ENCODE results near the gene SCN10A.

Gene SCN10A

DNA sequence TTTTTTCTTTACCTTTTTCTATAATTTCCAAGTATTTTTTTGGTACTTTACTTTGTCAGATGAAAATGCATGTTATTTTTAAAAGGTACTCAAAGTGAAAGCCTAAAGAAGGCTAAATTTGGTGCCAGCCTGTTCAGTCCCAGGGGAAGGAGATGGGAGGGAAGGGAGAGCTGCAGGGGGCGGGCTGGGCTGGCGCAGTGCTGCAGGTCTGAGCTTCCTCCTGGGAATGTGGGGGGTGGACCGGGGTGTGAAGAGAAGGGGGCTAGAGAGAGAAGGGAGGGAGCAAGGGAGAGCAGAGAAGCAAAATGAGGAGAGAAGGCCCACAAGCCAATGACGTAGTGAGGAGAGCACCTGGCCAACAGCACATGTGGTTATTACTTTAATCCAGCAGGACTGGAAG, 95.6 kb downstream of the SCN10A start:
- DNase-seq (ENCODE audit: low spot score): no peak

DNA sequence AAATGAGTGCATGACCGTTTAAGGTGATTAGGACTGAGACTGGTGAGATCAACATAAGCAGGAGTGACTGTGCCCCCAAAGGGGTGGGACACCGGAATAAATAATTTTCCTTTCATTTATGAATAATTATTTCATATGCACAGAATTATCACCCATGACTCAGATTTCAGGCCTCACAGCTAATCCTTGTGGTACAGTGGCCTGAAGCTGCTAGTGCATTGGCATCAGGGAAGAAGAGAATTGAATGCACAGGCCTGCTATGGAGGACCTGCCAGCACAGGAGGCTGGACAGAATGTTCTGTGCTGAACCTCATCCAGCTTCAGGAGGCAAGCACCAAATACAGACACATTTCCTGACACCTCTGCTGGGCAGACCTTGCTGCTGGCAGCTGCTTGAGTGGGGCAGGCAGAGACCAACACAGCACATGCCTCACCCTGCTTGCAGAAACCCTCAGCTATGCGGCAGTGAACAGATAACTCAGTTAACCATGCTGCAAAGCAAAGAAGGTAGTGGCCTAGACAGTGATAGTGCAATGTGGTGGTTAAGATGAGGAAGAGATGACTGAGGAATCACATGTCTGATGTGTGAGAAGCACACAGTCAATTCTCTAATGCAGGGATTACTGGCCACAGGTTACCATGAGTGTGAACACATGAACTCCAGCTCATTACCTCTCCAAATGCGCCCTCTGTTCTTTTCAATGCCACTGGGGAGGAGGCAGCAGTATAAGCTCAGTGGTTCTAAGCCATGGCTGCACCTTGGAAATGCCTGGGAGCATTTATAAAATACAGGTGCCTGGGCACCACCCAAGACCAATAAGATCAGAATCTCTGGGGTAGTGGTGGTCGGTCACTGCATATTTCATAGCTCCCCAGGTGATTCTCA, 98.4 kb downstream of the SCN10A start:
- DNase-seq (ENCODE audit: low spot score): no peak

DNA sequence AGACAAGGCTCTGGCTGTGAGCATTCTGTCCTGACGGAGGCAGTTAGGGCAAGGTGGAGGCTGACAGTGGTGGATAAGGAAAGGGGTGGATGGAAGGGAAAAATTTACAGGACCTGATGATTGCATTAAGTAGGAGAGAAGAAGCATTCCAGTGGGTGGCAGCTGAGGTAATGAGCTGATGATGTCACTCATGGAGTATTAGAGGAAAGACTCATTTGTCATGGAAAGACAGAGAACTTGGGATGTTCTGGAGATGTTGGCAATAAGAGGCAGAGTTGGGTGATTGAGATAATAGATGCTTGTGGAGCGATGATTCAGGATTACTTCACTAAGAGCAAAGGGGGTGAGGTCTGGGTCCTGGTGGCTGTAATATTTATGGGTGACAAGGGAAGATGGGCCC, 102.9 kb downstream of the SCN10A start:
- DNase-seq (ENCODE audit: low spot score): no peak

DNA sequence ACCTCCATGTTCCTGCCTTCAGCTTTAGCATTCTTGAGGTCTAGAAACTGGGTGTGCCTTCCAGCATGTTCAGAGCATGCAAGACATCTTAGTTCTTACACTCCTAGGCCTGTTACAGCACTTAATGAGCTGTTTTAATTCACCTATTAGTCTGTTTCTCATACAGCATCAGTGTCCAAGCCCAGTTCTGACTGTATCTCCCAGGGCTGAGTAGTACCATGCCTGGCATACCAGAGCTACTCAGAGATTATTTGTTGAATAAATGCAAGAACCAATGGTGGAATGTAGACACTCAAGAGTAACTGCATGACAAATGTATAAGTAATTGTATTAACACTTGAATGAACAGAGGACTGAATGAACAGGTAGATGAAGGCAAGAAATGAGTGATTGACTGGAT, 104.7 kb downstream of the SCN10A start:
- DNase-seq (ENCODE audit: low spot score): no peak

DNA sequence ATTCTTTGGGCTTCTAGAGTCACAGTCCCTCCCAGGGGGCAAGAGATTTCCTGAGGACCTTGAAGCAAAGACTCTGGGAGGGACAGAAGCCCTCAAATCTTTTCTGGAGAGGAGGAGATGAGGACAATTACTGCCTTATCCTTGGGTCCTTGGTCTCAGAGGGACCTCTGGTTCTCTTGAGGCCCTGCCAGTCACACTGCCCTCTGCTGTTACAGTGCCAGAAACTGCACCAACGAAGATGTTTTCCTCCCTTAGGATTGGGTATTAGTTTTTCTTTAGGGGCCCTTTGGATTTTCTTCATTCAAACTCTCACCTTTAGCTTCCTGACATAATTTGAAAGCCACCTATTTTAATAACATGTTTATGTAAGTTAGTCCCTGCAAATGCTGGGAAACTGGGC, 108.3 kb downstream of the SCN10A start:
- no peak for DNase-seq (ENCODE audit: low spot score)

DNA sequence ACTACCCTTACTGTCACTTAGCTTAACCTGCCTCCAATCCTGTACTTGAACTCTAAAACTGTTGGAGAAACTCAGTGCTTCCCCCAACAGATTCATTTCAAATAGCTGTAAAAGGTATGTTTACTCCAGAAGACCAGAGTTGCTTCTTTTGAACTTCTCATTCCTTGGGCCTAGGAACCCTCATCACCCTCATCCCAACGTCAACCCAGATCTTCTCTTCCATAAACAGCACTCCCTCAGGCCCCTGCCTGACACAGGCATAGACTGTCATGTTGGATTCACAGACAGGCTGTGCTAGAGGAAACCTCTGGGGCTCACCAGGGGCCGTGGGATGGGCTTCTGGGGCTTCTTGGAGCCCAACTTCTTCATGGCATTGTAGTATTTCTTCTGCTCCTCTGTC, 109.1 kb downstream of the SCN10A start:
- DNase-seq (ENCODE audit: low spot score): no peak

DNA sequence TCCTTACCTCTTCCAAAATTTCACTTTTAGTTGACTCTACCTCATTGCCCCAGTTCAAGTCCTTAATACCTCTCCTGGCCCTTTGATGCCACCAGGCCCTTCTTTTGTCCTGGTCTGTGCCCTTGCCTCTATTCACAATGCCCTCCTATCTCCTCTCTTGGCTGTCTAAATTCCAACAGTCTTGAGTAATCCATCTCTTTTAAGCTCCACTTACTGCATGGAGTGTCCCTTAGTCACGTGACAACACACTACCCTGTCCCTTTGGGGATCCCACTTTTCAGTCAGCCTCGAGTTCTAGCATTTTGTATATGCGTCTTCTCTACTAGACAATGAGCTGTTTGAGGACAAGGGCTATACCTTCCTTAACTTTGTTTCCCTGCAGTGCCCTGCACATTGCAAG, 113.8 kb downstream of the SCN10A start:
- DNase-seq (ENCODE audit: low spot score): no peak

DNA sequence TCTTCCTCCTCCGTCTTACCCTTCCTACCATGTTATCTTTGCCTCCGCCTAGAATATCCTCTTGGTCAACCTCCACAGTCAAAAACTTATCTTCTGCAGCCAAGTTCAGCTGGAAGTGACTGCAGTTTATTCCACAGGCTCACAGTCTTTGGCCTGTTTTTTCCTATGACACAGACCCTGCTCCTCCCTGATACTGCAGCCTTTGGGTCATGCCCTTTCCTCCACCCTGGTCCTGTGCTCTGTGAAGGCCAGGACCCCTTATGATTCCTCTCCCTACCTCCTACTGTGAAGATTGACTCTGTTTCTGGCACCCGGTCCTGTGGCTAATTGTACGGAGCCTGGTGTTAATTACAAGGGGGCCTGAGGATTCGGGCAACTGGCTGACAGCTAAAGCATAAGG, 117.3 kb downstream of the SCN10A start:
- no peak for DNase-seq (ENCODE audit: low spot score)

DNA sequence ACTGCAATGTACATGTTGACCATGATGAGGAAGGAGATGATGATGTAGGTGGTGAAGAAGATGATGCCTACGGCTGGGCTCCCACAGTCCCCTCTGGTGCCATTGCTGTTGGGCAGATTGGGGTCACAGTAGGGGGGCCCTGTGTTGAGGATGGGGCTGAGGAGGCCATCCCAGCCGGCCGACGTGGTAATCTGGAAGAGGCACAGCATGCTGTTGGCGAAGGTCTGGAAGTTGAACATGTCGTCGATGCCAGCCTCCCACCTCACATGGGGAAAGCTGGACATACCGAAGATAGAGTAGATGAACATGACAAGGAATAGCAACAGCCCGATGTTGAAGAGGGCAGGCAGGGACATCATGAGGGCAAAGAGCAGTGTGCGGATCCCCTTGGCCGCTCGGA, 118.0 kb downstream of the SCN10A start:
- no peak for DNase-seq (ENCODE audit: low spot score)

DNA sequence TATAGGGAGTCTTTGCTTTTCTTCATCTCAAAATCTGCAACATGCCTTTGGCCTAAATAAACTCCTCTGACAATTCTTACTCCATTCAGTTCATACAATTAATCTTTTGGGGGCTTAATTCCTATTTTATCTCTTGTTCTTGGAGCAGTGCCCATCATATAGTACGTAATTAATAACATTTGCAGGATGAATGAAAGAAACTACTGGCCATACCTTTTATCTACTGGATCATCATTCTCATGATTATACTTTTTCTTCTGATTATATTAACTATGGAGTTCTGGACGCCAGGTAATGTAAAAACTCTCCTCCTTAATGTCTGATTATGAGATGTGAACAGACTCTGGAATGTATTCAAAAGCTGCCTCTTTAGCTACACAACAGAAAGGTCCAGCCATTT, 120.0 kb downstream of the SCN10A start:
- no peak for DNase-seq (ENCODE audit: low spot score)

DNA sequence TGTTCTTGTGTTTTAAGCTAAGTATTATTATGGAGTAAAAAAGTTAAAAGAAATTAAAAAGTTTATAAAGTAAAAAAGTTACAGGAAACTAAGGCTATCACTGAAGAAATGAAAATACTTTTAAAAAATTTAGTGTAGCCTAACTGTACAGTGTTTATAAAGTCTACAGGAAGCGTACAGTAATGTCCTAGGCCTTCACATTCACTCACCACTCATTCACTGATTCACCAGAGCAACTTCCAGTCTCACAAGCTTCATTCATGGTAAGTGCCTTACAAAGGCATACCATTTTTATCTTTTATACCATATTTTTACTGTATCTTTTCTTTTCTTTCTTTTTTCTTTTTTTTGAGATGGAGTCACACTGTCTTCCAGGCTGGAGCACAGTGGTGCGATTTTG, 125.8 kb downstream of the SCN10A start:
- no peak for DNase-seq (ENCODE audit: low spot score)

DNA sequence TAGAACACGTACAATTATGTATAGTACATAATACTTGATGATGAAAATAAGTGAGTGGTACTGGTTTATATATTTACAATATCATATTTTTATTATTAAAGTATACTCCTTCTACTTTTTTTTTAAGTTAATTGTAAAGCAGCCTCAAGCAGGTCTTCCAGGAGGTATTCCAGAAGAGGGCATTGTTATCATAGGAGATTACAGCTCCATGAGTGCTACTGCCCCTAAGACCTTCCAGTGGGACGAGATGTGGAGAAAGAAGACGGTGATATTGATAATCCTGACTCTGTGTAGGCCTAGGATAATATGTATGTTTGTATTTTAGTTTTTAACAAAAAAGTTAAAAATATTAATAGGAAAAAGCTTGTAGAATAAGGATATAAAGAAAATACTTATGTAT, 126.2 kb downstream of the SCN10A start:
- no peak for DNase-seq (ENCODE audit: low spot score)

DNA sequence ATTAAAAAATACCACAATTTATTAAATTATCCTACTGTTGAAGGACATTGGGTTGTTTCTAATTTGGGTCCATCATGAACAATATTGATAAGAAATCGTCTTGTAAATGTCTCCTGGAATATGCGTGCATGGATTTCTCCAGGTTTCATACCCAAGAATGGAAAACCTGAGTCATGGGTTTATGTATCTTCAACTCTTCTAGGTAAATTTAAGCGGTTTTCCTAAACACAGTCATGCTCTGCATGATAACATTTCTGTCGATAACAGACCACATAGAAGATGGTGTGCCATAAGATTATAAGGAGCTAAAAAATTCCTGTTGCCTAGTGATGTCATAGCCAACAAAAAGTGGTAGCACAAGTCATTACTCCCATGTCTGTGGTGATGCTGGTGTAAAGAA, 126.7 kb downstream of the SCN10A start:
- no peak for DNase-seq (ENCODE audit: low spot score)

DNA sequence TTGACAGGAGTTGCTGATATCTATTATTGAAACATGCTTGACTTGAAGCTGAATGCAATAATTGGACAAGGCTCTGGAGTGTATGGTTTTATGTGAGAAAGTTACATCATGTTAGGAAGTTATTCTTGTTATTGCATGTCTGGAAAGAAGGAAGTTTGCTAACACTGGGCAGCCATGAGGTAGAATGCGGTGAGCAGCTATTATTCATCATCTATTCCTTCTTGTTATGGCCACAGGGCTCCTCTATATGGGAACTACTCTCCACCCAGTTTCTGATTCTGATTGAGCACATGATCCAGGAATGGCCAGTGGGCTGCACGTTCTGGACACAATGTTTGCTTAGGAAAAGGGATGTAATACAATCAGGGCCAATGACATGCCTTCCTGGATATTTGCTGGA, 128.7 kb downstream of the SCN10A start:
- DNase-seq (ENCODE audit: low spot score): no peak

DNA sequence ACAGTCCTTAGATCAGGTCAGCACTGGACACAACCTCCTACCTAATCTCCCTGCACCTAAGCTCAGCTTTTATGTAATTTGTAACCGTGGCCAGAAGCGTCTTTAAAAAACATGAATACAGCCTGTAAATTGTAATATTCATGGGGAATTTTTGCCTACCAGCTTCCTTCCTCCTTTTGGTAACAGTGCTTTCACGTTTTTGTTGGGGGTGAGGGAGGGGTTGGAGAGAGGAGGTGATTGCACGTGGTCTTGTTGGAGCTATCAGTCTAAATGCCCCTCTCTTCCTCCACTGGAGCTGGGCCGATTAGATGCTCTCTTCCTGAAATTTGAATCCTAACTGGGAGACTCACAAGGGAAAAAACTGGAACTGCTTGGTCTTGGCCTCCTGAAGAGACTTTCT, 131.5 kb downstream of the SCN10A start:
- no peak for DNase-seq (ENCODE audit: low spot score)

DNA sequence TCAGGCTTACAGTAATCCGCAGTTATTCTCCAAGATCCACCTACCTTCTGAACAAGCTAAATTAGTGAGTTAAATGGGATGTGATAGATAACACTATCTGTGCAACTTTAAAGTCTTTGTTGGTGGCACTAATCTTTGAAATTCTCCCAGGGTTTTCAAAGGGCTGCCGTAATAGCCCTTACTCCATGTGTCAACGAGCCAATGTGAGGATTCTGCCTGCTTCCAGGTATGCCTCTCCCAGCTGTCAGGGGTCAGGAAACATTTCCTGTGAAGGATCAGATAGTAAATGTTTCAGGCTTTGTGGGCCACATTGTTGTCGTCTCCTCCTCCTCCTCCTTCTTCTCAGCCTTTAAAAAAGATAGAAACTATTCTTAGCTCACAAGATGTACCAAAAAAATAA, 146.3 kb downstream of the SCN10A start:
- DNase-seq (ENCODE audit: low spot score): no peak

DNA sequence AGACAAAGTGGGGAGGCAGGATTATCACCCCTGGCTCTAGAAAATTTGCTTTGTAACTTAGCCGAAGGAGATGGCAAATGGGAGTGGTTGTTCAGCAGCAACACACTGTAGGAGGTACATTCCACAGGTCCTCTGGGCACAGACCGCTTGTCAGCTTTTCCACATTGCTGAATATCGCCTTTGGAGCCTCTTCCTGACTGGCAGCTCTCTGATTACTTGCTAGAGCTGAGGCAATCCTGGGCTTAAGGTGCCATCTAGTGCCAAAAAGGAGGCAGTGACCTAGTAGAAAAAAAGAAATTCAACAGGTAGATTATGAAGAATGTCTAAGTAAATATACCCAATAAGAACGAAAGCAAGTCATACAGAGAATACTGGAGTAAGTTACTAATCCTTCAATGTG, 153.5 kb downstream of the SCN10A start:
- no peak for DNase-seq (ENCODE audit: low spot score)

DNA sequence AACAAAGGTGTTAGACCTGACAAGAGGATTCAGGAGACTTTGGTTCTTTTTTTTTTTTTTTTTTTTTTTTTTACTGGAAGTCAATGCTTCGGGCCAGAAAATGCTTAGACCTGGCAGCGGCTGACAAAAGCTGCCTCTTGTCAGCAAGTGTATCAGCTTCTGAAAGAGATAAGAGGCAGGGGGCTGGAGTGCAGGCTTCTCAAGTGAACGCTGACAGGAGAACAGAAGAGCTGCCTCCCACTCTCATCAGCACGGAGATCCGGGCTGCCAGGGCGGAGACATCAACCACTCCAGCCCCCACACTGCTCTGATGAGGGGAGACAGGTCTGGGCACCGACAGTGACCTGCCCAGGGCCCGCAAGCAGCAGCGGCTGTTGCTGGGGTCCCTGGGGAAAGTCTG, 157.2 kb downstream of the SCN10A start:
- DNase-seq (ENCODE audit: low spot score): no peak

DNA sequence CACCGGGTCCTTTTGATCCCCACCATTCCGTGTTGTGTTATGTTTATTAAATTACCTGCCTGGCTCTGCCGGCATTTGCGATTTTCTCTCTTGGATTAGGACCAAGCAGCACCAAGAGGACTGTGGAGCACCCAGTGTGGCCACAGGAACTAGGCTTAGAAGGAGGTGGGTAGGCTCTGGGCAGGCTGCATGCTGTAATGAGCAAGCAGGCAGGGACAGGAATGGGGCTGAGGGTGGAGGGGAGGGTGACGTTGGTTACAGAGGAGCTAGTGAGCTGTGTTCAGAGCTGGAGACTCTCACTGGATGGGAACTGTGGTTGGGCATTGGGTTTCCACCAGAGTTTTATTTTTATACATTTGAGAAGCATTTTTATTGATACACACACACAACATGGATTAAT, 158.6 kb downstream of the SCN10A start:
- DNase-seq (ENCODE audit: low spot score): no peak

DNA sequence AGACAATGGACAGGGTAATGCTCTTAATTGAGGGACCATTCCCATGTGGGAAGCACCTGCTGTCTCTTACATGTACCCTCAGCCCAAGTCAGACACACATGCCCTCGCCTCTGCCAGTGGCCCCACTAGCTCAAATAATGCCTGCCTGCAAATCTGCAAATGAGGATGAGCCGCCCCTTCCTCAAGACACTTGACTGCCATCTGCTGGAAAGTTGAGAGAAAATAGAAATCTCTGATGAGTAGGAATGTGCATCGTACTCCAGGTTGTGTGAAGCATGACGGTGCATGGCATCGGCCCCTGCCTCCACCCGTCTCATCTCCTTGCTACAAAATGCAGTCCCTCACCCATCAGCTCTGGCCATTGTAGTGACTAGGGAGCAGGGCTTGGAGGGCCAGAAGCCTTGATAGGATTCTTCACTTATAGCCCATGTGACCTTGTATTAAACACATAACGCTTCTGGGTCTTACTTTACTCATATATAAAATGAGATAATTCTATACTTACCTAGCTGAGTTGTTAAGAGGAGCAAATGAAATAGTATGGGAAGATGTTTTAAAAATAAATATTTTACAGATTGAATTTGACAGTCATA, 160.2 kb downstream of the SCN10A start:
- no peak for DNase-seq (ENCODE audit: low spot score)

DNA sequence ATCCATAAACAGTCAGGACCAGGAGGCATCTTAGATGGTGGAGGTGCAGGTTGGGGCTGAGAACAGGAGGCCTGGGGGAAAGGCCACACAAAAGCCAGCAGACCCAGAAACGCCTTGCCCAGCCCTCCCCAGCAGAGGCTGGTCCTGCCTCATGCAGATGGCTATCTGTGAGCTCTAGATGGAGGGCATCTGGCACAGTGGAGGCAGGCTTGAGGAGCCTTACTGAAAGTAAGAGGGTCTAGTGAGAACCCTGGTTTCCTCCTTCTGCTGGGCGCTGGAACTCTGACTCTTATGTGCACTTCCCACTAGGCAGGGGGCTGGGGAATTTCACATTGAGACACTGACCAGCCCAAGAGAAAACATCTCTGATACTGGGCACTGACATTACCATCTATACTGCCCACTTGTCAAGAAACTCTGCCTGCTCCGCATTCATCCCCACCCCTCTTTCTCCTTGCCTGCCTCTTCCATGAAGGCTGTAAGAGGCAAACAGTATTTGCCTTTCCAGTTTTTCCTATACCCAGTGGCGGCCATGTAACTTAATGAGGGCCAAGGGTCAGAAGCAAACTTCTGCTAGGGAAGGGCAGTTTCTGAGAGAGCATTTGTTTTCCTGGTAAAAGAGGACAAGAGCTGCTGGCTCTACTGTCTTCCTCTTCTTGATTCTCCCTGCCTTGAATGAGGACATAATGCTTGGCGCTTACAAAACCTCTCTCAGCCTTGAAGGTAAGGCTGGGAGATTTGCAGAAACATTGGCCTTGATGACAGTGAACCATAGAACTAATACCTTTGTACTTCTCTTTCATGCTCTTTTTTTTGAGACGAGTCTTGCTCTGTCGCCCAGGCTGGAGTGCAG, 162.1 kb downstream of the SCN10A start:
- no peak for DNase-seq (ENCODE audit: low spot score)

DNA sequence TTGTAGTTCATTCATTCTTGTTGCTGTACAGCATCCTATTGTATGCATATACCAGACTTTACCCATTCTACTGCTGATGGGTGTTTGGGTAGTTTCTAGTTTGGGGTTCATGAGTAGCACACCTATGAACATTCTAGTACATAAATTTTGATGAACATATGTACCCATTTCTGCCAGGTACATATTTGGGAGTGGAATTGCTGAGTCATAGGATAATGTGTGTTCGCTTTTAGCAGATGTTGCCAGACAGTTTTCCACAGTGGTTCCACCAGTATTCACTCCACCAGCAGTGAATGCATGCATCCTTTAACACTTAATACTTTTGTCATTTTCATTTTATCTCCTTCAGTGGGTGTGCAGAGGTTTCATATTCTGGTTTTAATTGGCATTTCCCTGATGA, 163.1 kb downstream of the SCN10A start:
- DNase-seq (ENCODE audit: low spot score): no peak

Measured in germinal center (tissue), 1 donor.